LoVo (cell line): Measurements from ENCODE around the gene SATL1.
"Not testable (repeated sequence)": the region's sequence is repeated elsewhere in the genome, so short reads cannot be mapped to it uniquely, and the experiment has no call there.

ENCODE experiments used
- DNase-seq: peaks from one replicate; pipeline ENCODE4 v3.0.0-alpha.2; 2016; ENCODE audit warnings: low spot score

The SATL1 gene, protein sequence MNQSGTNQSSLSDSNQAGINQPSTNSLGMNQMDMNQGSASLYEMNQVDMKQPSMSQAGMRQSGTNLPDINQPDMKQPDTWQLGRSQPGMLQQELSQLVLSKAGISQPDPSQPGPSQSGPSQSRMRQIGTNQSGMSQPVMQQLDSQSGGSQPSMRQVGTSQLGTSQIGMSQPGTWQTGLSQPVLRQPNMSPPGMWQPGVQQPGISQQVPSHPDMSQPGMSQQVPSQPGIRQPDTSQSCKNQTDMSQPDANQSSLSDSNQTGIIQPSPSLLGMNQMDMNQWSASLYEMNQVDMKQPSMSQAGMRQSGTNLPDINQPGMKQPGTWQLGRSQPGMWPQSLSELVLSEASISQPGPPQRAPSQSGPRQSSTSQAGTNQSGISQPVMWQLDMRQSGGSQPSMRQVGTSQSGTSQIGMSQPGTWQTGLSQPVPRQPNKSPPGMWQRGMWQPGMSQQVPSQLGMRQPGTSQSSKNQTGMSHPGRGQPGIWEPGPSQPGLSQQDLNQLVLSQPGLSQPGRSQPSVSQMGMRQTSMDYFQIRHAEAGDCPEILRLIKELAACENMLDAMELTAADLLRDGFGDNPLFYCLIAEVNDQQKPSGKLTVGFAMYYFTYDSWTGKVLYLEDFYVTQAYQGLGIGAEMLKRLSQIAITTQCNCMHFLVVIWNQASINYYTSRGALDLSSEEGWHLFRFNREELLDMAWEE

DNA sequence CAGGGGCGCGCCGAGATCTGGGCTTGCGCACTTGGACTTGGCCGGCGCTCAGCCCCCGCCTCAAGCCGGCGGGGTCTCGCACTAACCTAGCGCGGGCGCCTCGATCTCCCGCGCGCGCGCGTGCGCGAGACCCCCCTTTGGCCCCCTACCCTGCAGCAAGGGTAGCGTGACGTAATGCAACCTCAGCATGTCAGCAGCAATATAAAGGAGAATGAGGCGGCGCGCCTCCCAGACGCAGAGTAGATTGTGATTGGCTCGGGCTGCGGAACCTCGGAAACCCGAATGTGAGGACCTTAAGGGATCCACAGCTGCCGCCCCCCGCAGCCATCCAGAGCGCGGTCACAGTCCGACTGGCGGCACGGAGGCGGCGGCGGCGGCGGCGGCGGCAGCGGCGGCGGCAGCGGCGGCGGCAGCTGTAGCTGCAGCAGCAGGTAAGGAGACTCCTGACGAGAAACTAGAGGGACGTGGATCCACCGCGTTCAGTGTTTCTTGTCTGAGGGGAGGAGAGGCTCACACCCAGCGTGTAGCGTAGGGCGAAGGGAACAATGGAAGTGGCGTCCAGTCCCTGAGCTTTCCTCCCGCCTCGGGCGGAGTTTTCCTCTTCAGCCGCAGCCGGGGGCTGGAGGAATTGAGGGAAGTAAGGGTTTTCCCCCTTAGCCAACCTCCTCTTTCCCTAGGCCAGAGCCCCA, at the start of gene SATL1, which contains the start of gene ZNF711:
SATL1 (minus strand) TSS at position 19 of the 689 bp plus-strand sequence. CDS start 134,811 bp downstream, outside the sequence.
ZNF711 (plus strand) TSS at position 231 of the 689 bp plus-strand sequence. CDS start 3,582 bp downstream, outside the sequence.
- peak; percentile 25 for DNase-seq

DNA sequence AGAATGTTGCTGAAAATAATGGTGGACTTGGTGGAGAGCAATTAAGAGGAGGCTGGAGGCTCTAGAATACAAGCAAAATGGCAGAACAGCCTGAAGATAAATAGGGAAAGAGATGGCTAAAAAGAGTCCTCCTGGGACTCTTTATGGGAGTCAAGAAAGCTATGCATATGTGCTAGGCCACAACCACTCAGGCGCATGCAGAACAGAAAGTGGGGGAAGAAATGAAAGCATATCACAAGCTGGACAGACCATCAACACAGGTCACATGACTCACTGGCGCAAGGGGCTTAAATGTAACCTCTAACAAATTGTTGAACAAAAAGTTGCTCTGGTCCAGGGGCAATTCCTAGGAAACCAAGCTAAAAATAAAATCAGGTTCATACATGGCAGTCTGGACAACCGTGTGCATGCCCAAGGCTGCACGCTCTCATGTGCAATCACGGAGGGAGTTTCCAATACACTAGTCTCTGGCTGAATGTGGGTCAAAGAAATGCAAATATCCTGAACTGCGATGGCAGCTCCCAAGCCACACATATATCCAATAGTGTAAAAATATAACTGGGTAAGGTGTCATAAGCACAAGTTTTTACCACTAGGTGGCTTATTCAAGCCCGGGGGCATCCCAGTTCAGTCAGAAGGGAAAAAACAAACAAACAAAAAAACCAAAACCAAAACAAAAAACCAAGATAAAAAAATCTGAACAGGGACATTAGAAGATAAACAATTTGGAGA, 45.6 kb upstream of the SATL1 start:
- no peak for DNase-seq

DNA sequence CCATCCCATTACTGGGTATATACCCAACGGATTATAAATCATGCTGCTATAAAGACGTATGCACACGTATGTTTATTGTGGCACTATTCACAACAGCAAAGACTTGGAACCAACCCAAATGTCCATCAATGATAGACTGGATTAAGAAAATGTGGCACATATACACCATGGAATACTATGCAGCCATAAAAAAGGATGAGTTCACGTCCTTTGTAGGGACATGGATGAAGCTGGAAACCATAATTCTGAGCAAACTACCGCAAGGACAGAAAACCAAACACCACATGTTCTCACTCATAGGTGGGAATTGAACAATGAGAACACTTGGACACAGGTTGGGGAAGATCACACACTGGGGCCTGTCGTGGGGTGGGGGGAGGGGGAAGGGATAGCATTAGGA, 41.7 kb upstream of the SATL1 start:
- not testable (repeated sequence) for DNase-seq

DNA sequence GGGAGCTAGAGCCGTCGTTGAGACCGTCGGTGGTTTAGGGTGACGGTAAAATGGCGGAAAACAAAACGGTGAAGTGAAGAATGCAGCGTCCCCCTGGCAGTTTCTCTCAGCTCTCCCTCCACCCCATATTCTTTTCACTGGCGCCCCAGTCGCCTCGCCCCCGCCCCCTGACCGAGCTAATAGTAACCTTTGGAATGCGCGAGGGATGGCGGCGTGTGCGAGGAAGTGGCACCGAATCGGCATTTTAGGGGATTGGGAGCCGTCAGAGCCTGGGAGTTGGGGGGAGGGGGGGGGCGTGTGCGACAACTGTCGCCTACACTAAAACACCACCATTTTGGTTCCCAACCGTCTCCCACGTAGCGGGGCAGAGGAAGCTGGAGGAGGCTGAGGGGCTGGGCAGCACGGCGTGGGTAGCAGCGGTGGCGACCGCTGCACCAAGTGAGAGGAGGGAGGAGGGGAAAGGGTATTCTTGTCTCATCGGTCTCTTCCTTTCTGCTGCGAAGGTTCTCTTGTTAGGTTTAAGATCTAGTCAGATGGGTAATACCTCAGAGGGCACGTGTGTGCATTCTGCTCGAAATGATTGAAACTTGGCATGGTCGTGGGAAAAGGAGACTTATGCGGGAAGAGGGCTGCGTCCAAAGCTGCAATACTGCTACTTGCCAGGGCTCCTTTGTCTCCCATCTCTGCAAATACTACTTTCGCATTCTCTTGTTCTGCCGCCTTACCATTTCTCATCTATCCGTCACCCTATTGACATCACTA, 1.1 kb upstream of the SATL1 start:
- DNase-seq, result peak; percentile 3

DNA sequence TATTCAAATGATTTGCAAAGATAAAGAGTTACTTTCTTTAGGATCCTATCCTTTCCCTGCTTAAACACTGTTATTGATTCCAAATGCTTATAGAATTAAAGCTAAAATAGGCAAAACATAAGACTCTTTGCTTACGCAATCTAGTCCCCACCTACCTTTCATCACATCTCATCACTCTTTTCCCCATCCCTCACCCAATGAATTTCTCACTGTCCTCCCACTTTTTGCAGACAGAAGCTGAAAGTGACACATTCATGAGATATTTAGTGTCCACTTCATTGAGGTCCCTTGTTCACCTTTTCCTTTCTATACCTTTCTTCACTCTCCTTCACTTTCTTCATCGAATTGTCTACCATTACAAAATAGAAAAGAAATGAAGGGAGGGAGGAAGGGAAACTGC, 424 bp downstream of the SATL1 start:
- DNase-seq, result no peak

DNA sequence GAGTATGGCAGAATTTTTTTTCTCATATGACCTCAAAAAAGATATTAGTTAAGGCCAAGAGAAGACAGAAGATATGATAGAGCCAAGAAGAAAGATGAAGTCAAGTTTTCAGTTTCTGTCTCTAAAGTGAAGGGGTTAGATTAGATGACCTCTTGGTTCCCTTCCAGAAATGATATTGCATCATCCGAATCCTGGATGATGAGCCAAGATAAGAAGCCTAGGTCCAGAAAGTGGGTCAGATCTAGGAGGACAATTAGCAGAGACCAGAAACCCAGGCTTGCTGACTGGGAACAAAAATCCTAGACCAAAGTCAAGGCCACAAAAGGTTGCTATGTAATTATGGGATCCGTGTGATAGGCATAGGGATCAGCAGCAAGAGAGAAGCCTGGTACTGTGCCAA, 20.2 kb downstream of the SATL1 start:
- DNase-seq, result no peak

DNA sequence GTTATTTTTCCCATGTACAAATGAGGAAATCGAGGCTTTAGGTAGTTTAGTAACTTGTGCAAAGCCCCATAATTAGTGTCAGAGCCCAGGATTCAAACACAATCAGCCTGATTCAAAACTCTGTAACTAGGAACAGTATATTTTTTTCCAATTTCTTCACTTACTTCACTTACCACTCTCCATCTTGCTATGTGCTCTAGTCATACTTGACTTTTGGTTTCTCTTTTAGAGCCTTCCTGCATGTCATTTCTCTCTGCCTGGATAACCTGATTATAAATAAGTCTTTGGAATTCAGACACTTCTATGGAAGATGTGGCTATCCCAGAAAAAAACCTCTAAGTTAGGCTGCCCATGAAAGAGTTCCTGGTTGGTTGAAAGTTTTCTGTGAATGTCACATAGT, 22.2 kb downstream of the SATL1 start:
- no peak for DNase-seq

DNA sequence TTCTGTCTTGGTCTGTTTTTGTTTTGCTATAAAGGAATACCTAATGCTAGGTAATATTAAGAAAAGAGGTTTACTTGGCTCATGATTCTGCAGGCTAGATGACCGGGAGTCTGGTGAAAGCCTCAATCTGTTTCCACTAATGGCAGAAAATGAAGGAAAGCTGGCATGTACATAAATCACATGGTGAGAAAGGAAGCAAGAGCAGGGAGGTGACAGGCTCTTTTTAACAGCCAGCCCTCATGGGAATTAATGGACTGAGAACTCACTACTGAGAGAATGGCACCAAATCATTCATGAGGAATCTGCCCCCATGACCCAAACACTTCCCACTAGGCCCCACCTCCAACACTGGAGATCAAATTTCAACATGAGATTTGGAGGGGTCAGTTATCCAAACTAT, 27.6 kb downstream of the SATL1 start:
- no peak for DNase-seq

DNA sequence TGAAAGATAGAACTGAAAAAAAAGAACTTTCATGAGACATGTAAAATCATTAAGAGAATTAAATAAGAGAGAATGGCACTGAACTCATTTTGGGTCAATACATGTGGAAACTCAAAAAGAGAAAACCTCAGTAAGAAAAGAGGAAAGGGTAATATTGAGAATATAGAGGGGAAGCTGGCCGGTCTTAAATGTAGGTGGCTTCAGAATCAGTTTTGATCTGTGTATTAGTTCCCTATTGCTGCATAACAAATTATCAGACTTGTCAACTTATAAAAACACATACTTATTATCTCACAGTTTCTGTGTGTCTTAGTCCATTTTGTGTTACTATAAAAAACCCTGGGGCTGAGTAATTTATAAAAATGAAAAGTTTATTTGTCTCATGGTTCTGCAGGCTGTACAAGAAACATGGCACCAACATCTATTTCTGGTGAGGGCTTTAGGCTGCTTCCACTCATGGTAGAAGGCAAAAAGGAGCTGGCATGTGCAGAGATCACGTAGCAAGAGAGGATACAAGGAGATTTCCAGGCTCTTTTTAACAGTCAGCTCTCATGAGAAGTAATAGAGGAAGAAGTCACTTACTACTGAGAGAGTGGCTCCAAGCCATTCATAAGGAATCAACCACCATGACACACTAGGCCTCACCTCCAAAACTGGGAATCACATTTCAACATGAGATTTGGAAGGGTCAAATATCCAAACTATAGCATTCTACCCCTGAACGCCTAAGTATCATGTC, 29.6 kb downstream of the SATL1 start:
- no peak for DNase-seq

DNA sequence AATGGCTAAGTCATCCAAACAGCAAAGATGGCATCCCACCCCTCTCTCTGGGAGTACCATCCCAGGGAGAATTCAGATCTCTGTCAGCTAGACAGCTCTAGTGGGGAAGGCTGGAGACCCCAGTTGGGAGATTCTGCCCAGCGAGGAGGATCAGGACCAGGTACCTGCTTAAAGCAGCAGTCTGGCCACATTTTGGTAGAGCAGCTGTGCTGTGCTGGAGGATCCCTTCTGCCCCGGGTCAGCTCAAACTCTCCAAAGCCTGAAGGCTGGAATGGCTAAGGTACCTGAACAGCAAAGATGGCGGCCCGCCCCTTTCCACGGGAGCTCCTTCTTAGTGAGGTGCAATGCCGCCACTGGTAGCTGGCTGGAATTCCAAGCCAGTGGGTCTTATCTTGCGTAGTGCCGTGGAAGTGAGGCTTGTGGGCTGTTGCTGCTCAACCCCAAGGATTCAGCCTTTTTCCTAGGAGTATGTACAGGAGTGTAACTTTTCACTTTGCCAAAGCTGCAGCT, 40.1 kb downstream of the SATL1 start:
- DNase-seq, result no peak

DNA sequence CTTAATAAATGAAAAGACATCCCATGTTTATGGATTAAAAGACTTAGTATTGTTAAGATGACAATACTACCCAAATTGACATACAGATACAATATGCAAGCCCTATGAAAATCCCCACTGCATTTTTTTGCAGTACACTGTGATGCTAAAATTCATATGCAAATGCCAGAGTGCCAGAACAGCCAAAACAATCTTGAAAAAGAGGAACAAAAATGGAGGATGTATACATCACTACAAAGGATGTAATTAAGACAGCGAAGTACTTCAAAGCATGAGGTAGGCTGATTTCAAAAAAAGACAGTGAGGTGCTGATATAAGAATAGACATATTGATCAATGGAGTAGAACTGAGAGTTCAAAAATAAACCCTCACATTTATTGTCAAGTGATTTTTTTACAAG, 47.3 kb downstream of the SATL1 start:
- no peak for DNase-seq

DNA sequence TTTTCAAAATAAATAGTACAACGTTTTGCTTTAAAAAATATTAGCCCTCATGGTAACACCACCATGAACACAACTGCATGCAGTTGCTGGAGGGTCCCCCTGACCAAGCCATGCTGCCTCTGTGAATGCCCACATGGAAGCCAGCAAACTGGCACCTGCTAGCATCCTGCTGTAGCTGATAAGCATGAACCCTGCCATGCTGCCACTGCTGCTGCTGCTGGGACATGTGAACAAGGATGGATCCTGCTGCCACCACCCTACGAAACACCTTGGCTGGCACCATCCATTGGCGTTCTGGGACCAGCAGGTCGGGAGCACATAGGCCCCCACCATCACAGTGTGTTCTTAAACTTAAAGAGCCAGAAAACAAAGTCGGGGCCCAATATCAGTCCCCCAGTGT, 83.9 kb downstream of the SATL1 start:
- DNase-seq, result no peak

DNA sequence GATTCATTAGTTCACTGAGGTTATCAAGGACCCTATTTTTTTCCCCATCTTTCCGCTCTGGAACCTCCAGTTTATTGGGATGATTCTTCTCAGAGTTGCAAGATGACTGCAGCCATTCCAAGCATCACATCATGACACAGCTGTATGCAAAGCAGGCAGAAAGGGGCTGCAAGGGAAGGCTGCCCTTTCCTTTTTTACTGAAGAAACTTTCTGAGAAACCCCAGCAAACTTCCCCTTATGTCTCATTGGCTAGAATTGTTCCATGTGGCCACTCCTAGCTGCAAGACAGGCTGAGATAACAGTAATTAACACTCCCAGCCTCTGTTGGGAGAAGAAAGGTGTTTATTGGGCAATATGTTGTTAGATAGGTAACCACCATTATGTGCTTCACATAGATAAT, 102.6 kb downstream of the SATL1 start:
- DNase-seq, result no peak

DNA sequence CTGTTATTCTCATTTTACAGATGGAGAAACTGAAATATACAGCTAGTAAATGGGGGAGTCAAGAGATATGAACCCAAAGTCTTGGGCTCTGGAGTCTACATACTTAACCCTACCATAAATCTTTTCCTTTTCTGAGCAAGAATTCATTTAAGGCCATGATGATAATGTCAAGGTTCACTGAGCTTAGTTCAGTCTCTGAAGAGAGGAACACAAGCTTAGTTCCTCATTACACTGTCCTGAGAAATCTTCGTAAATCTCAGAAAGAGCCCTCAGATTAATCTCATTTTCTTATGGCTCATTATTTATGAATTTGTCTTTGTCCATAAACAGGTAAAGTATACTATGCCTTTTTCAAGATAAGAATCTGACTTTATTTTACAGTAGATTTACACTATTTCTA, 104.2 kb downstream of the SATL1 start:
- DNase-seq, result no peak

DNA sequence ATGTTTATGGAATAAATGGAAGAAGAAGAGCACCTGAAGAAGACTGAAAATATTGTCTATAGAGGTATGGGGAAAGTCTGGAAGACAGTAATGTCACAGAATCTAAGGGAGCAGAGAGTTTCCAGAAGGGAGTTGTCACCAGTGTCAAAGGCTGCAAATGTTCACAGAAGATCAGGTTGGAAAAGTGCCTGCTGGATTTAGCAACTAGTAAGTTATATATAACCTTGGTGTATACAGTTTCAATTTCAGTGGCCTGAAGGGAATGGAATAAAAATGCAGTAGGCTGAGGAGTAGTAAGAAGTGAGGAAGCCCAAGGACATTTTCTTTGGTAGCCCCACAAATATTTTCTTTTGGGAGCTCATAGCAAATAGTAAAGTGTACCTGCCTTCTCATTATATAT, 107.2 kb downstream of the SATL1 start:
- DNase-seq, result no peak

DNA sequence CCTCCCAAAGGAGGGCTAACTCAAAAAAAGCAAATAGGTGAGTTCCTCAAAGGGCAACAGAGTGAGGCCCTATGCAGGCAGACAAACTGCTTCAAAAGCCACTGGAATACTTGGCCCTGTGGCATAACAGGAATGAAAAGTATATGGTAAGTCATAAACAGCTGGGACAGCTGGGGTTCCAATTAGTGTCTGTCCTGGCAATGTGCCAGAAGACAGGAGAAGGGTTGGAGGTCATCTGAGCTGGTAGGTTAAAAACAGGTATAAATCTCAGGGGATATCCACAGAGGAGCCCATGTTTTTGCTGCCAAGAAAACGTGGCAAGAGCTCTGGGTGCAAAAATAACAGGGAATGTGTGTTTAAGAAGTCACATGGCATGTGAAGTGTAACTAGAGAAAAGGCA, 128.3 kb downstream of the SATL1 start:
- DNase-seq, result no peak

DNA sequence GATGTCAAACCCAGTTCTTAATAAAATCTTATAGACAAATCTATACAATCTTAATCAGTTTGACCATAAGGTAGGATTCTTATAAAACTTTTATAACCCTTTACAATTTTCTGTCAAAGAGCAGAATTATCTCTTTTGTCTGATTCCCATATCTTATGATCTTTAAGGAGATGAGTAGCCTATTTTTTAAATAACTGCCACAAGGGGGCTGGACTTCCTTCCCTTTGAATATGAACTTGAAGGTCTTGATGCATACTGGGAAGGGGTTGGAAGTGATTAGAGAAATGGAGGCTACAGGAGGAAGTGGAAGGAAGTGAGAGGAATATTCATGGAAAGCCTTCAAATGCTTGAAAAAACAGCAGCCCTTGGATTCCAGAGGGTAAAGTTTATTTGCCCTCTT, 128.8 kb downstream of the SATL1 start:
- no peak for DNase-seq

DNA sequence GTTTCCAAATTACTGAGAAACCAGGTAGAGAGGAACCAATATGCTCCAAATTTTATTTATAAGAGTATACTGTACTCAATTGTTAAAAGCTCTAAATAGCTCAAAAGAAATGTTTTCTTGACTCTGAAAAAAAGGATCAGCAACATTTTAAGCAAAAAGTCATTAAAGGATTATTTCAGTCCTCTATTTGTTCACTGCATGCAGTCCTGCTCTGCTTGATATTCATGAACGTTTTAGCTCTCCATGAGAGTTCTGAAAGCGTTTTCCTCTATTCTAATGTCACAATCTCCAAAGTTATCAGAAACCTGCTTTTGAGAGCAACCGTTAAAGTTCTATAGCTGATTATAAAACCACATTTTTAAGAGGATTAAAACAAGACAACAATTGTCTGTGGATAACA, 129.4 kb downstream of the SATL1 start:
- DNase-seq, result no peak

DNA sequence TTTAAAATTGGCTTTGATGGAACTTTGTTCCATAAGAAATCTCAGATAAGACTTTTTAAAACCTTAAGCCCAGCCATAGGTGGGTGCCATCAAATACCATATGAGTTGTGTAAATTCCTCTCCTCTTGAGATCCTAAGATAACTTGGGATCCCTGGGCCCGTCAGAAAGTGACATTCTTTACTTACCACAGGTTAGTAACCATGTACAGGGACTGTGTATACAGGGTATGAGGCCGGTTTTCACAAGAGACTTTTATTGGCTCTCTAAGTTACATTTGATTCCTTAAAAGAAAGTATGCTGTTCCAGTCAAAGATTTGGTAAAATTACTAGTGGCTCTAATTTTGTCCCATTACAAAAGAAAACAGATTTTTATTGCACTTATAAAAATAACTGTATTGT, 129.8 kb downstream of the SATL1 start:
- no peak for DNase-seq

DNA sequence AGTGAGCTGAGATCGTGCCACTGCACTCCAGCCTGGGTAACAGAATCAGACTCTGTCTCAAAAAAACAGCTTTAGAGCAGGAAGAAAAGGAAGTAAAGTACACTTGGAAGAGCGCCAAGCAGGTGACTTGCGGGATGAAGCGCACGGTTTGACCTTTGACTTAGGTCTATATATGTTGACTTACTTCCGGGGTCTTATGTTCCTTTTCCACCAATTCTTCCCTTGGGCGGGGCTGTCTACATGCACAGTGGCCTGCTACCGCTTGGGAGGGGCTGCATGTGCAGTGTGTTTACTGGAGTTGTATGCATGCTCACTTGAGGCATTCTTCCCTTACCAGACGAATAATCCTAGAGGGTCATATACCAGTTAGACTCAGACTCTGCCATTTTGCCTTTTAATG, 131.3 kb downstream of the SATL1 start:
- no peak for DNase-seq

DNA sequence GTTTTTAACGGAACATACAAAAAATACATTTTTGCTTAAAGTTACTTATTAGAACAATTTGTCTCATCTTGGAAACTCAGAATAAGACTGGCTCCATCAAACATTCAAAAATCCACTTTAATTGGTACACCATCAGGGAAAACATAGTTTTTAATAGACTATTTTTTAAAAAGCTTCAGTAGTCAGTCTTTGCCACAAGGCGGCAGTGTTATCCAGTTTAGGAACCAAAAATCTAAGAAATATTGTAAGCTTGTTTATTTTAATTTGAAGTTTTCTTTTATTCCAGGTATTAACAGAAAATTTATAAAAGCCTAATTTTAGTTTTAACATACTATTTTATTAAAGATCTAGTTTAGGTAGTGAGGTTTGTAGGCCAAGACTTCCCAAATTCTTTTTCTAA, 132.2 kb downstream of the SATL1 start:
- peak; percentile 5 for DNase-seq
